Prostate gland (tissue), 2 donors: ENCODE results near the gene ARHGAP40.
"Not testable (repeated sequence)": the region's sequence is repeated elsewhere in the genome, so short reads cannot be mapped to it uniquely, and the experiment has no call there.

Source experiments
- CTCF ChIP-seq, 4 experiments: fragments of 200-600 bp in 2 of 4; fragments of 450-650 bp in 2 of 4; sonication (generic) in 2 of 4; IDR thresholded peaks; 1 replicate in 3 of 4; 2 replicates in 1 of 4; pipeline ENCODE4 v1.5.1; 2016 to 2019; ENCODE audit warnings: antibody characterized with exemption in 4 of 4, mild to moderate bottlenecking in 2 of 4, moderate library complexity in 2 of 4
- POLR2A ChIP-seq: fragments of 450-650 bp; IDR thresholded peaks from one replicate; pipeline ENCODE4 v1.6.1; 2016; ENCODE audit warnings: antibody characterized with exemption, mild to moderate bottlenecking
- POLR2AphosphoS5 ChIP-seq: sonication (generic); formaldehyde crosslinking; IDR thresholded peaks from one replicate; pipeline ENCODE4 v1.6.1; 2017; ENCODE audit warnings: antibody characterized with exemption

- not testable (repeated sequence) for TF ChIP-seq CTCF (IDR thresholded peaks at IDR 0.05); POLR2A; POLR2AphosphoS5
Observed at GRCh38 chr20:38592411-38592790, 9.2 kb upstream of the ARHGAP40 start.
